GM12892 (cell line): ENCODE data around the gene BRF1.

ENCODE experiments used
- DNase-seq: peaks from one replicate; pipeline ENCODE4 v3.0.0; 2011; ENCODE audit not compliant: insufficient read length
- FAIRE-seq: peaks from 2 replicates; lab custom pipeline; 2011; peaks lifted over from hg19 to GRCh38; lab: Jason Lieb, UNC
- POLR2A ChIP-seq: IDR thresholded peaks from 2 replicates; pipeline ENCODE4 v1.6.1; 2011; ENCODE audit warnings: low read depth, low read length, control low read depth
- POLR2AphosphoS5 ChIP-seq: IDR thresholded peaks from 2 replicates; pipeline ENCODE4 v1.6.1; 2011; ENCODE audit warnings: low read depth, low read length, control low read depth
- TAF1 ChIP-seq: IDR thresholded peaks from 2 replicates; pipeline ENCODE4 v1.6.1; 2011; ENCODE audit warnings: low read depth, mild to moderate bottlenecking, control low read depth, low read length, borderline replicate concordance

BRF1 gene

DNA sequence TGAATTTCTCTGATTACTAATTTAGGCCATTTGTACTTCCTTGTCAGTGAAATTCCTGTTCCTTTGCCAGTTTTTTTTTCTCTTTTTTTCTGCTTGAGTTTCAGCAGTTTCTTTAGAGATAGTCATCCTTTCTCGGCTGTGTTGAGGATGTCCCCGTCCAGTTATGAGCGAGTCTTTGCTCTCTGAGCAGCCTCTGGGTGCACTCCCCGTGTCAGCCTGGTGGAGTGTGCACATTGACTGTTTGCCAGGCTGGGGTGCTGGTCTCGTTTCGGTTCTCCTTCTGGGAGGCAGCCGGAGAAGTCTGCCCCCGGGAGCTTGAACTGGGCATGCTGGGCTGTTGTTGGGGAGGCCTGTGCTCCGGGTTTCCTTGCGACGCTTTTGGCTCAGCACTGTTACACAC is 16.7 kb upstream of the BRF1 start:
- no peak for DNase-seq
- no peak for FAIRE-seq
- TF ChIP-seq POLR2A (no peak), POLR2AphosphoS5 (no peak), TAF1 (no peak)

DNA sequence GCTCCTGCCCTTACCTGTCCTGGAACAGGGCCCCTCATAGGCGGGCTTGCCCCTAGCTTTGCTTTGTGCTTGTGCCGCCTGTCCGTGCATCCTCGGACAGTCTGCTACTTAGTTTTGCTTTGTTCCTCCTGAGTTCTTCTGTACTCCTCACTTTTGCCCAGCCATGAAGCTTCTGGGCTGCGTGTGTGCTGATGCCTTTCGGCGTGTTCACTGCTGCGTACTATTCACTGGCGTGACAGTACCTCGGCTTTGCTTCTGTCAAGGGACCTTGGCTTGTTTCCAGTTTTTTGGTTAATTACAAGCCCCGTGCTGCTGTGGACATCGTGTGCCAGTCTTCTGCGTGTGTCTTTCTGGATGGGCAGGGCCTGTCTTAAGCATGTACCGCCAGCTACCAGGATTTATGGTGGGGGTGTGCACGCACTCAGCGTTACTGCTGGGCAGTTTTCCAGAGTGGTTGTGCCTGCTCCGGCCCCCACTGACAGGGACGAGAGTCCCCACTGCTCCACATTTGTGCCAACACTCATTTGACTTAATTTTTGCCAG is 16.2 kb upstream of the BRF1 start:
- FAIRE-seq (no peak), DNase-seq (no peak)
- no peak for TF ChIP-seq POLR2AphosphoS5
- no peak for TF ChIP-seq TAF1
- no peak for TF ChIP-seq POLR2A

DNA sequence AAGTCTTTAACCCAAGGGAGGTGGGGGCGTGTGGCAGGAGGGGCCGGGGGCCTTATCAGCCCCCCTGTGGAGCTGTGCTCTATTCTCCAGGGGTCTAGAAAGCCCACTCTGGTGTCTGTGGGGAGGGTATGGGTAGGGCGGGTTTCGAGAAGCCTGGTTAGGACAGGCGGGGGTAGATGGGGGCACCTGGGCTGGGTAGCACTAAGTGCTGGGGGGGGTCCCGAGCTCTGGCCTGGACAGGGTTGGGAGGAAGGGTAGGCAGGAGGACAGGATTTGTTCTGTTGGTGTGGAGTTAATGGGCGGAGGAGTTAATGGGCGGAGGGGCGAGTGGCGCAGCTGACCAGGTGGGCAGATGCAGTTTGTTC is 15.8 kb upstream of the BRF1 start:
- no peak for DNase-seq
- no peak for FAIRE-seq
- no peak for TF ChIP-seq POLR2A
- TF ChIP-seq POLR2AphosphoS5 = no peak
- no peak for TF ChIP-seq TAF1

GRCh38 chr14:105315941-105316576 is 15.3 kb upstream of the BRF1 start:
- no peak for DNase-seq
- FAIRE-seq = no peak
- TF ChIP-seq POLR2A = no peak
- TF ChIP-seq TAF1 = no peak
- no peak for TF ChIP-seq POLR2AphosphoS5

DNA sequence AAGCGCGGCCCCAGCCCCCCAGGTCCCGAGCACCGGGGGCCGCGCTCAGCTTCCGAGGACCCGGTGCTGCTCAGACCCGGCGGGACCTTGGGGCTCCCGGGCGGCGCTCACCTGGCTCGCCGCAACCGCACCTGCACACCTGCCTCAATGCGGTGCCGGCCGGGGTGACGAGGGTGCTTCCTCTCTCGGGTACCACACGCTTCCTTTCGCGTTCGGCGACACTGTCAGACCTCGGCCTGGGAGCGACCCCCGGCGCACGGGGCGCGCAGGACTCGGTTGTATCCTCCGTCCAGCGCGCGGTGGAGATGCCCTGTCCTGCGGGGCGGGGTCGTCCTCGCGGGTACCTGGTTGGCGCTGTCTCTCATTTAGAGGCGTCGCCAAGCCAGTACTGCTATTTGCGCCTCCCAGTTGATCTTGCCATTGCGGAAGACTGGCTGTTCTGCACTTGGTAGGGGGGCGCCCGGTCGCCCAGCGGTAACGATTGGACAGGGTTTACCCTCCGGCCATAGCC is 14.5 kb upstream of the BRF1 start:
- FAIRE-seq = no peak
- no peak for TF ChIP-seq POLR2AphosphoS5
- TF ChIP-seq POLR2A = no peak
- TF ChIP-seq TAF1 = no peak
- DNase-seq = no peak

- FAIRE-seq (peak; percentile 99), DNase-seq (peak; percentile 99)
- no peak for TF ChIP-seq TAF1
- no peak for TF ChIP-seq POLR2AphosphoS5
- TF ChIP-seq POLR2A = no peak
Measured at GRCh38 chr14:105314287-105315200, 13.7 kb upstream of the BRF1 start, which contains the start of gene PACS2. PACS2 (plus strand) TSS chr14:105314748; CDS start chr14:105314919, 171 bp downstream.

DNA sequence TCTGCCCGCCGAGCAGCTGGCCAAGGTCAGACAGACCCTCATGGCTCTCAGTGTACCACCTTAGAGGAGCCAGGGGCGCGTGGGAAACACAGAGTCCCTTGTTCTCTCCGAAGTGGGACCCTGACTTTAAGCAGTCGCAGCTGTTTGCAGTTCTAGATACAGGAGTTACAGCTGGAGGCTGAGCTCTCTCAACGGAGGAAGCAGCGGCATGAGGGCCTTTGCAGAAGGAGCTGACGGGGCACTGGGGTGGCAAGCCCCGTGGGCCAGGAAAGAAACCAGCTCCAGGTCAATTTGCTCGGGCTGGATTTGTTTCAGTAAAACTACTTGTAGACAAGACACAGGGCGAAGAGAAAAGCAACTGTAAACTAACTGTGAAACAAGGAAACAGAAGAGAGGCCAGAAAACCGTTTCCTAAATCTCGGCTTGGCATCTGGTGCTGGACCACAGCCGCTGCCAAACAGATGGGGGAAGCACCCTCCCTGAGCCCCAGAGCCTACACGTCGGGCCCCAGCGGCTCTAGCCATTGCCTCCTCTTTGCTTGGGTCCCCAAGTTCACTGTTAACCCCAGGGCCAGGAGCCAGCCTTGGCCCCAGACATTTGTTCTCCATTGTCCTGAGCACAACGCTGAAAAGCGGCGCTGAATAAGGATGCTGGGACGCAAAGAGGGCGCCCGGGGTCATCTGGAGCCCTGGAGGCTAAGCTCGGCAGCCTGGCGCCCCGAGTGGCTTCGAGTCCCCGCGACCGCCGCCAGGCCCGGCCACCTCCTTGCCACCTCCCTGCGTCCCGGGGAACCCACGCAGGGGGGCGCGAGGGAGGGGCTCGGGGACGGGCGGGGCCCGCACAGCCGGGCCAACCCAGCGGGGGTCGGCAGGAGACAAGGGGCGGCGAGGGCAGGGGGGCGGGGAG is 12.8 kb upstream of the BRF1 start:
- no peak for TF ChIP-seq POLR2AphosphoS5
- no peak for TF ChIP-seq POLR2A
- TF ChIP-seq TAF1 = no peak
- peak; percentile 46 for FAIRE-seq
- DNase-seq = no peak

- TF ChIP-seq TAF1 = no peak
- no peak for TF ChIP-seq POLR2A
- no peak for TF ChIP-seq POLR2AphosphoS5
- DNase-seq (no peak), FAIRE-seq (no peak)
Measured at GRCh38 chr14:105312973-105313372, 12.2 kb upstream of the BRF1 start.

GRCh38 chr14:105311838-105312237 is 11.0 kb upstream of the BRF1 start:
- FAIRE-seq (no peak), DNase-seq (no peak)
- TF ChIP-seq TAF1 = no peak
- no peak for TF ChIP-seq POLR2A
- no peak for TF ChIP-seq POLR2AphosphoS5

- DNase-seq = no peak
- TF ChIP-seq POLR2AphosphoS5 (no peak), POLR2A (no peak), TAF1 (no peak)
- FAIRE-seq = no peak
Measured at GRCh38 chr14:105309371-105309770, 8.6 kb upstream of the BRF1 start.
